Measurements from ENCODE around the gene CEP112. TPM values are rescaled to one million over a fixed set of nuclear protein-coding genes. Genes with fewer than 3 reads are reported as not detected.

Gene CEP112
- total and polyA plus RNA-seq, 2 of the 4 experiments (the other 2 are of a cell fraction) = 2.5 to 5.6 TPM

- H3K4ac ChIP-seq (ENCODE audit: low read depth, low read length) = no peak overlapping the region
- no peak overlapping the region for H2AK5ac ChIP-seq (ENCODE audit: low read depth, low read length)
- no peak overlapping the region for H2BK15ac ChIP-seq (ENCODE audit: low read depth, low read length)
- no peak for ATAC-seq (ENCODE audit: low read depth)
- no peaks in the 10 kb centered on the region for H3K9me1 ChIP-seq (ENCODE audit: insufficient read depth, low read length)
- no peak overlapping the region for H3K4me3 ChIP-seq (ENCODE audit: insufficient read depth, low read depth, low read length)
- no peak overlapping the region for H2AFZ ChIP-seq (replicated peaks; ENCODE audit: low read length, poor library complexity)
- H4K8ac ChIP-seq (ENCODE audit: low read depth in 2 of 2, low read length in 2 of 2) = no peak overlapping the region
- no TSS peak for BruUV-seq (replicated peaks)
- no peak overlapping the region for H2BK120ac ChIP-seq (ENCODE audit: low read depth, low read length)
- no peak overlapping the region for H4K91ac ChIP-seq (ENCODE audit: insufficient read depth, low read depth, low read length)
- H3K18ac ChIP-seq (ENCODE audit: low read depth, low read length) = no peak overlapping the region
- H3K27ac ChIP-seq (ENCODE audit: insufficient read depth, low read length) = no peak overlapping the region
- no CpG with 5 or more reads among the region's 6 CpGs for WGBS, 2 experiments (ENCODE audit: extremely low coverage in 2 of 2, insufficient read length in 1 of 2)
- no peak overlapping the region for H2BK5ac ChIP-seq (ENCODE audit: low read depth, low read length, poor library complexity, severe bottlenecking)
- no peak overlapping the region for H3K9ac ChIP-seq (ENCODE audit: low read depth, low read length)
- H3K79me1 ChIP-seq (ENCODE audit: low read depth in 1 of 2, low read length in 2 of 2) = no peaks in the 10 kb centered on the region
- in situ Hi-C loops (cut with MboI; ENCODE audit: low sequenced_read_pairs) (no loop called here), dilution Hi-C loops (cut with HindIII; ENCODE audit: low sequenced_read_pairs, unreplicated experiment) (no loop called here), intact Hi-C loops (cut with micrococcal nuclease) (no loop called here)
- no peak overlapping the region for H3K23ac ChIP-seq (ENCODE audit: low read depth, low read length)
- H4K20me1 ChIP-seq (ENCODE audit: insufficient read depth, low read length) = no peaks in the 10 kb centered on the region
- H3K27me3 ChIP-seq (ENCODE audit: control insufficient read depth, insufficient read depth, low read length) = no peaks in the 10 kb centered on the region
- H4K5ac ChIP-seq (ENCODE audit: low read depth, low read length) = no peak overlapping the region
- H3K4me2 ChIP-seq (ENCODE audit: low read depth, low read length) = no peak overlapping the region
- POLR2A ChIA-PET (ENCODE audit: unreplicated experiment) = no interaction called here
- H3K36me3 ChIP-seq (ENCODE audit: control insufficient read depth, insufficient read depth, low read length) = no peaks in the 10 kb centered on the region
- DNase-seq = no peak
- H3K56ac ChIP-seq (ENCODE audit: extremely low read depth, insufficient read depth, low read length) = no peak overlapping the region
- no peaks in the 10 kb centered on the region for H3K4me1 ChIP-seq (ENCODE audit: control insufficient read depth, insufficient read depth, low read length)
- H2BK20ac ChIP-seq (ENCODE audit: low read depth, low read length) = no peak overlapping the region
- H2AK9ac ChIP-seq (replicated peaks; ENCODE audit: low read depth, low read length, poor library complexity) = no peak overlapping the region
- CTCF ChIA-PET = no interaction called here
- no peak for TF ChIP-seq POLR2A (IDR thresholded peaks at IDR 0.05; ENCODE audit: low read depth, low read length)
- no peak for TF ChIP-seq ELK1 (IDR thresholded peaks at IDR 0.05; ENCODE audit: borderline replicate concordance, low read depth, low read length)
- H3K14ac ChIP-seq (replicated peaks; ENCODE audit: low read depth, low read length) = no peak overlapping the region
- no peaks in the 10 kb centered on the region for H3K9me3 ChIP-seq (ENCODE audit: control insufficient read depth, insufficient read depth, low read length)
Measured at GRCh38 chr17:65772989-65773388, 418.9 kb downstream of the CEP112 start.

Measured in IMR-90 (cell line).